B cell (primary cell): ENCODE measurements around the gene FHIP1A. TPM values are rescaled to one million over a fixed set of nuclear protein-coding genes. Genes with fewer than 3 reads are reported as not detected.
"Not testable (repeated sequence)": the region's sequence is repeated elsewhere in the genome, so short reads cannot be mapped to it uniquely, and the experiment has no call there.

ENCODE experiments used
- ATAC-seq: fragments of 200-7000 bp; cut with Tn5 transposase; one replicate; pipeline ENCODE4 v1.10.0; 2021; ENCODE audit warnings: low read depth, mild to moderate bottlenecking, moderate number of reproducible peaks, moderate library complexity
- CTCF ChIA-PET: fragments of 350-600 bp; sonication (Branson Sonifier 250); formaldehyde crosslinking; loops from one replicate; lab custom pipeline; 2021; ENCODE audit warnings: antibody characterized with exemption, inconsistent platforms; lab: Charles Lee
- POLR2A ChIA-PET: fragments of 350-600 bp; sonication (Branson Sonifier 250); formaldehyde crosslinking; loops from one replicate; lab custom pipeline; 2021; ENCODE audit warnings: antibody characterized with exemption; lab: Charles Lee
- DNase-seq: peaks from one replicate; pipeline ENCODE4 v3.0.0; 2013
- H2AFZ ChIP-seq: 2 replicates; pipeline ENCODE4 v1.6.1; 2012; ENCODE audit warnings: mild to moderate bottlenecking, low read depth, low read length; ENCODE audit not compliant: insufficient read depth, poor library complexity, severe bottlenecking
- H3K27ac ChIP-seq, 2 donors: 1 replicate in 1 of 2; 2 replicates in 1 of 2; pipeline ENCODE4 v1.5.1; 2012 to 2013; ENCODE audit warnings: low read length in 2 of 2, mild to moderate bottlenecking in 2 of 2, moderate library complexity in 1 of 2
- H3K27me3 ChIP-seq, 4 experiments: fragments of 200-600 bp in 1 of 4; sonication (generic) in 1 of 4; replicated peaks in 1 of 4; 1 replicate in 2 of 4; 2 replicates in 2 of 4; pipeline versions ENCODE4 v1.6.1 to v1.7.0; 2013 to 2016; ENCODE audit warnings: low read length in 3 of 4, mild to moderate bottlenecking in 2 of 4, mixed read lengths in 1 of 4, moderate library complexity in 1 of 4; ENCODE audit not compliant: insufficient read depth in 4 of 4, control insufficient read depth in 3 of 4; ENCODE audit errors: control extremely low read depth in 1 of 4
- H3K36me3 ChIP-seq, 2 experiments: replicated peaks in 1 of 2; 1 replicate in 1 of 2; 2 replicates in 1 of 2; pipeline versions ENCODE4 v1.6.1 to v1.7.1; 2013; ENCODE audit warnings: low read length in 1 of 2; ENCODE audit not compliant: insufficient read depth in 2 of 2, control insufficient read depth in 1 of 2; ENCODE audit errors: control extremely low read depth in 1 of 2, extremely low read depth in 1 of 2
- H3K4me1 ChIP-seq, 2 donors: fragments of 200-600 bp in 1 of 2; sonication (generic) in 1 of 2; 1 replicate in 1 of 2; 2 replicates in 1 of 2; pipeline versions ENCODE4 v1.5.1 to v1.6.1; 2013 to 2017; ENCODE audit warnings: low read length in 2 of 2; ENCODE audit not compliant: control insufficient read depth in 2 of 2, insufficient read depth in 2 of 2
- H3K4me2 ChIP-seq: replicated peaks from 2 replicates; pipeline ENCODE3; 2012; ENCODE audit warnings: mild to moderate bottlenecking, low read depth, low read length; ENCODE audit not compliant: poor library complexity, severe bottlenecking
- H3K4me3 ChIP-seq, 5 experiments: fragments of 200-600 bp in 1 of 5; sonication (generic) in 1 of 5; 1 replicate in 3 of 5; 2 replicates in 2 of 5; pipeline versions ENCODE4 v1.5.1 to v1.7.0; 2011 to 2016; ENCODE audit warnings: low read length in 4 of 5, mild to moderate bottlenecking in 4 of 5, low read depth in 2 of 5, control low read depth in 1 of 5, moderate library complexity in 1 of 5; ENCODE audit not compliant: insufficient read depth in 1 of 5; ENCODE audit errors: control extremely low read depth in 1 of 5, extremely low read depth in 1 of 5
- H3K79me2 ChIP-seq: fragments of 200-600 bp; sonication (generic); one replicate; pipeline ENCODE4 v1.6.0; 2016; ENCODE audit warnings: low read length; ENCODE audit not compliant: control insufficient read depth, insufficient read depth
- H3K9ac ChIP-seq: fragments of 200-600 bp; sonication (generic); 2 replicates; pipeline ENCODE4 v1.6.1; 2017; ENCODE audit warnings: mild to moderate bottlenecking, low read length, moderate library complexity
- H3K9me3 ChIP-seq, 3 donors: one replicate each; pipeline versions ENCODE4 v1.6.1 to v1.7.1; 2013; ENCODE audit warnings: low read length in 2 of 3; ENCODE audit not compliant: control insufficient read depth in 2 of 3, insufficient read depth in 1 of 3; ENCODE audit errors: control extremely low read depth in 1 of 3
- H4K20me1 ChIP-seq: 2 replicates; pipeline ENCODE4 v1.6.0; 2012; ENCODE audit warnings: mild to moderate bottlenecking, low read length; ENCODE audit not compliant: insufficient read depth, control insufficient read depth, poor library complexity, severe bottlenecking
- H3K27ac Mint-ChIP-seq: one replicate; pipeline ENCODE4 v1.8.0; 2021; ENCODE audit warnings: mixed read lengths
- H3K27me3 Mint-ChIP-seq: one replicate; pipeline ENCODE4 v1.8.0; 2021; ENCODE audit warnings: mixed read lengths
- H3K4me1 Mint-ChIP-seq: one replicate; pipeline ENCODE4 v1.8.0; 2021; ENCODE audit warnings: mixed read lengths
- H3K4me3 Mint-ChIP-seq: one replicate; pipeline ENCODE4 v1.8.0; 2021; ENCODE audit warnings: mixed read lengths
- H3K9me3 Mint-ChIP-seq: one replicate; pipeline ENCODE4 v1.8.0; 2022; ENCODE audit warnings: mixed read lengths; ENCODE audit not compliant: insufficient read depth
- CTCF ChIP-seq: fragments of 200-600 bp; IDR thresholded peaks from one replicate; pipeline ENCODE4 v1.8.0; 2022; ENCODE audit warnings: antibody characterized with exemption, mild to moderate bottlenecking
- EZH2 ChIP-seq: IDR thresholded peaks from 2 replicates; pipeline ENCODE4 v1.6.1; 2012; ENCODE audit warnings: borderline replicate concordance, low read depth, mild to moderate bottlenecking, moderate library complexity, low read length; ENCODE audit not compliant: insufficient read depth, poor library complexity, severe bottlenecking
- WGBS: methylation state at CpG from one replicate; pipeline ENCODE4 v1.1.5; 2013; ENCODE audit warnings: missing lambda C conversion rate; ENCODE audit not compliant: insufficient coverage; 5-methylcytosine and 5-hydroxymethylcytosine counted together
- intact Hi-C: fragments of 100-400 bp; cut with micrococcal nuclease; formaldehyde crosslinking; loops from one replicate; pipeline ENCODE4 v1.10.0; 2022
- polyA plus RNA-seq: library from polyadenylated mRNA; depleted of rRNA; stranded (reverse); fragments of >200 nt; gene quantifications from 2 replicates; pipeline ENCODE4 v1.2.3, GENCODE V29; 2012
- total RNA-seq, 2 donors: library from RNA; stranded (reverse); fragments of 120-200 nt in 1 of 2; gene quantifications; 1 replicate in 1 of 2; 2 replicates in 1 of 2; pipeline versions ENCODE4 v1.2.3 to v1.2.4, GENCODE V29; 2013 to 2022

FHIP1A gene
- total and polyA plus RNA-seq, 2 donors (not counting 1 experiment from before 2014, with no cell fraction given) = 0.03 to 0.76 TPM

DNA sequence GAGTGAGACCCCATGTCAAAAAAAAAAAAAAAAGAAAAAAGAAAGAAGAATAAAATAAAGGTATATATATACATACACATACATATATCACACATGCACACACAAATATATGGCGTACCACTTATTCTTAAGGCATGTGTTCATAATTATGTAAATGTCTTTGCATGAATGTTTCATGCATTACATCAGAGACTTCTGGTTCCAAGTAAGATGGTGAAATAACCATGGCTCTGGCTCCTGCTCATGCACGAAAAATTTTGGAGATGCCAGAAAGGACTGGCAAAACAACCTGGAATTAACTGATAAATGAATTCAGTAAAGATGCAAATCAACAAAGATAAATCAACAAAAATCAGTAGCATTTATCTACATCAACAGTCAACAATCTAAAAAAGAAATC is 19.7 kb upstream of the FHIP1A start:
- H3K79me2 ChIP-seq = no peaks in the 10 kb centered on the region
- no peaks in the 10 kb centered on the region for H3K36me3 ChIP-seq
- ATAC-seq (no peak), DNase-seq (no peak)
- H4K20me1 ChIP-seq = no peaks in the 10 kb centered on the region
- peaks cover 2% of the 10 kb centered on the region for H3K9me3 Mint-ChIP-seq
- TF ChIP-seq CTCF (no peak), EZH2 (no peak)
- H3K4me3 Mint-ChIP-seq = no peak overlapping the region
- H3K4me1 ChIP-seq = no peaks in the 10 kb centered on the region
- H3K27ac Mint-ChIP-seq = no peak overlapping the region
- H3K27ac ChIP-seq = no peak overlapping the region
- ChIA-PET CTCF (no interaction called here), POLR2A (no interaction called here)
- WGBS = 86% methylated on average over 1 of the region's 2 CpGs
- peaks cover 0 to 2% (median 0%) of the 10 kb centered on the region in 3 donors for H3K9me3 ChIP-seq
- intact Hi-C loops = no loop called here
- H3K27me3 Mint-ChIP-seq = peaks cover 4% of the 10 kb centered on the region
- H2AFZ ChIP-seq = no peak overlapping the region
- H3K9ac ChIP-seq = no peak overlapping the region
- H3K4me3 ChIP-seq = no peak overlapping the region
- peaks cover 0 to 3% (median 0%) of the 10 kb centered on the region in 4 experiments for H3K27me3 ChIP-seq
- H3K4me2 ChIP-seq = no peak overlapping the region
- no peaks in the 10 kb centered on the region for H3K4me1 Mint-ChIP-seq

DNA sequence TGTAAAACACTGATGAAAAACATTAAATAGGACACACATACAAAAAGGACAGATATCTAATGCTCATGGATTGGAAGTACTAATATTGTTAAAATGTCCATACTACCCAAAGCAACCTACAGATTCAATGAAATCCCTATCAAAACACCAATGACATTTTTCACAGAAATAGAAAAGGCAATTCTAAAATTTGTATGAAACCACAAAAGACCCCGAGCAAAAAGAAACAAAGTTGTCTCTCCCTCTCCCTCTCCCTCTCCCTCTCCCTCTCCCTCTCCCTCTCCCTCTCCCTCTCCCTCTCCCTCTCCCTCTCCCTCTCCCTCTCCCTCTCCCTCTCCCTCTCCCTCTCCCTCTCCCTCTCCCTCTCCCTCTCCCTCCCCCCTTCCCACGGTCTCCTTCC is 19.2 kb upstream of the FHIP1A start:
- H3K79me2 ChIP-seq, H2AFZ ChIP-seq, DNase-seq, H3K27me3 Mint-ChIP-seq, H3K4me3 ChIP-seq, H3K9me3 ChIP-seq, H3K27me3 ChIP-seq, H3K4me2 ChIP-seq, ATAC-seq, H3K27ac Mint-ChIP-seq, H4K20me1 ChIP-seq, CTCF ChIA-PET, POLR2A ChIA-PET, H3K4me3 Mint-ChIP-seq, H3K4me1 Mint-ChIP-seq, H3K9me3 Mint-ChIP-seq, H3K4me1 ChIP-seq, H3K36me3 ChIP-seq, H3K9ac ChIP-seq, H3K27ac ChIP-seq, intact Hi-C loops: not testable (repeated sequence)
- WGBS = 100% methylated on average over 1 of the region's 2 CpGs
